ENCODE data around the gene KAT7. TPM values are rescaled to one million over a fixed set of nuclear protein-coding genes. Genes with fewer than 3 reads are reported as not detected.
A peak's percentile ranks its signal among the peaks of the same experiment; 100 is the strongest.

KAT7 gene
- total and polyA plus RNA-seq, 10 of the 15 experiments (the other 5 are each of a cell fraction or from before 2014, with no cell fraction given): 6.6 to 45.8 (median 26.3) TPM

DNA sequence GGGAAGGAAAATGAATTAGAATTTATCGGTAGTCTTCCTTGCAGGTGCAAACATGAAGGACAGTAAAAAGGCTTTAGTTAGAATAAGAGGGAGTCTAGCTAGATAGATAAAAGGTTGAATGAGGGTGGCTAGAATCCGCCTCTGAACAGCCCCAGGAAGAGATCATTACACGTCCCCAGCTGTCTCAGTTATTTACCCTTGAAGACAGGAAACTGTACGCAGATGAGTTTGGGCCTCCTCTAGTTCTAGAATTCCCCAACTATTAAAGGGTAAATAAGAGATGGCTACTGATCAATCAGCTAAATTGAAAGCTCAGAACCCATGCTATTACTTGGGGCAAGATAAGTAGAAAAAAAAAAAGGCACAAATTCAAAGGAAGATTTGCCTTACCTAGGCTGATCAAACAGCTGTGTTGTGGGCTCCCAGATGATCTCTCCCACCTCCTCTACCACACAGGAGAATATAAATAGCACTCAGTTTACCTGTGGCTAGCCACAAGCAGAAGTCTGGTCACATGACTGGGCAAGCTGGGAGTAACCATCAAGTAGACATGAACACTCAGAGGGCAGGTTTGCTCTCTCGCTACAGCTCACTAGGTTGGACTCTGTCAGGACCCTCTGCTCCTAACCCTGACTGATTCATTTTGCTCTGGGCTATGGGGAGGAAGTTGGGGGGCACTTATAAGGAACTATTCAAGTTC is 41.5 kb upstream of the KAT7 start:
- DNase-seq (ENCODE audit: low read depth, low spot score) (peak; percentile 79), FAIRE-seq (peak; percentile 75), ATAC-seq (peak; percentile 64)
- in situ Hi-C loops (cut with MboI) (no loop called here), intact Hi-C loops (cut with micrococcal nuclease; ENCODE audit: unreplicated experiment) (loop anchor here (2.0 kb wide), 1 partner anchor 42 kb away; the partner anchor contains the start of gene KAT7)
- POLR2A ChIA-PET: interaction anchor here (0.5 to 5.5 kb wide), 7 partner anchors 9 to 41 kb away, joined by 3 to 116 read pairs (median 5); partner anchors contain the start of genes FAM117A, KAT7 and SLC35B1
- peaks cover 0 to 3% of the 10 kb centered on the region in 2 experiments; a peak in 1 of 4 replicates for H3K36me3 ChIP-seq (ENCODE audit: control insufficient read depth in 2 of 2, insufficient read depth in 2 of 2, low read length in 1 of 2)
- H3K27me3 ChIP-seq (replicated peaks in 1 of 2; ENCODE audit: control insufficient read depth in 2 of 2, insufficient read depth in 2 of 2, low read length in 1 of 2): no peaks in the 10 kb centered on the region
- H2AFZ ChIP-seq (ENCODE audit: control insufficient read depth, low read depth, low read length): peak overlapping the region; percentile 41
- H3K9ac ChIP-seq (ENCODE audit: control insufficient read depth, insufficient read depth, low read length): peak overlapping the region; percentile 61
- peak overlapping the region; percentile 94 for H3K4me2 ChIP-seq (ENCODE audit: control insufficient read depth, insufficient read depth)
- H3K27ac ChIP-seq (ENCODE audit: control insufficient read depth, insufficient read depth): peak overlapping the region; percentile 92
- H3K4me1 ChIP-seq (ENCODE audit: control insufficient read depth, insufficient read depth, low read length): peaks cover 65% of the 10 kb centered on the region
- H3K9me3 ChIP-seq (replicated peaks; ENCODE audit: control insufficient read depth, insufficient read depth, low read length): no peaks in the 10 kb centered on the region
- peaks cover 40% of the 10 kb centered on the region for H3K79me2 ChIP-seq (ENCODE audit: control insufficient read depth, insufficient read depth, low read length)
- SMC1A ChIA-PET (ENCODE audit: uncharacterized antibody, unreplicated experiment): interaction anchor here (0.7 to 7.6 kb wide), 15 partner anchors 8 to 51 kb away, joined by 3 to 128 read pairs (median 4); partner anchors contain the start of genes FAM117A, KAT7 and SLC35B1
- BruUV-seq (replicated peaks): TSS peak; percentile 63
- peak overlapping the region; percentile 66 for H3K4me3 ChIP-seq
- no peaks in the 10 kb centered on the region for H4K20me1 ChIP-seq (ENCODE audit: control insufficient read depth, insufficient read depth)
- RAD21 ChIA-PET (ENCODE audit: unreplicated experiment): interaction anchor here (0.7 to 3.7 kb wide), 16 partner anchors 8 to 554 kb away, joined by 3 to 36 read pairs (median 5); partner anchors contain the start of genes FAM117A, KAT7, SLC35B1 and SPOP
- CTCF ChIA-PET: interaction anchor here (0.5 to 5.0 kb wide), 16 partner anchors 10 to 536 kb away, joined by 3 to 36 read pairs (median 4); partner anchors contain the start of genes ABI3, FAM117A, GNGT2 and SLC35B1
- WGBS (ENCODE audit: insufficient coverage, insufficient replicate concordance, low lambda C conversion rate, missing lambda C conversion rate): 2% methylated on average over 5 of the region's 5 CpGs
- TF ChIP-seq TAF1 (IDR thresholded peaks at IDR 0.05; ENCODE audit: borderline replicate concordance, low read depth, low read length): no peak
- TF ChIP-seq EED (IDR thresholded peaks at IDR 0.05; ENCODE audit: low read depth): peak; percentile 88
- TF ChIP-seq, protein P1, sequence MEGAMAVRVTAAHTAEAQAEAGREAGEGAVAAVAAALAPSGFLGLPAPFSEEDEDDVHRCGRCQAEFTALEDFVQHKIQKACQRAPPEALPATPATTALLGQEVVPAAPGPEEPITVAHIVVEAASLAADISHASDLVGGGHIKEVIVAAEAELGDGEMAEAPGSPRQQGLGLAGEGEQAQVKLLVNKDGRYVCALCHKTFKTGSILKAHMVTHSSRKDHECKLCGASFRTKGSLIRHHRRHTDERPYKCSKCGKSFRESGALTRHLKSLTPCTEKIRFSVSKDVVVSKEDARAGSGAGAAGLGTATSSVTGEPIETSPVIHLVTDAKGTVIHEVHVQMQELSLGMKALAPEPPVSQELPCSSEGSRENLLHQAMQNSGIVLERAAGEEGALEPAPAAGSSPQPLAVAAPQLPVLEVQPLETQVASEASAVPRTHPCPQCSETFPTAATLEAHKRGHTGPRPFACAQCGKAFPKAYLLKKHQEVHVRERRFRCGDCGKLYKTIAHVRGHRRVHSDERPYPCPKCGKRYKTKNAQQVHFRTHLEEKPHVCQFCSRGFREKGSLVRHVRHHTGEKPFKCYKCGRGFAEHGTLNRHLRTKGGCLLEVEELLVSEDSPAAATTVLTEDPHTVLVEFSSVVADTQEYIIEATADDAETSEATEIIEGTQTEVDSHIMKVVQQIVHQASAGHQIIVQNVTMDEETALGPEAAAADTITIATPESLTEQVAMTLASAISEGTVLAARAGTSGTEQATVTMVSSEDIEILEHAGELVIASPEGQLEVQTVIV (IDR thresholded peaks at IDR 0.05; ENCODE audit: borderline replicate concordance, partially characterized antibody): no peak
- no peak for TF ChIP-seq NFYA (IDR thresholded peaks at IDR 0.05; ENCODE audit: borderline replicate concordance, low read depth, low read length)
- TF ChIP-seq CREM (IDR thresholded peaks at IDR 0.05; ENCODE audit: low read depth): peak; percentile 79
- peak; percentile 39; the same call in 1 of the 2 replicates for TF ChIP-seq NR2F1 (conservative IDR thresholded peaks at IDR 0.05)
- TF ChIP-seq EP300 (IDR thresholded peaks at IDR 0.05; ENCODE audit: borderline replicate concordance in 1 of 2, control insufficient read depth in 1 of 2, low read depth in 2 of 2, low read length in 2 of 2): peak; percentile 45 to 86; a peak in 3 of 4 replicates
- no peak for TF ChIP-seq FOS (IDR thresholded peaks at IDR 0.05; ENCODE audit: borderline replicate concordance, extremely low read depth, insufficient read length)
- TF ChIP-seq, protein P2, sequence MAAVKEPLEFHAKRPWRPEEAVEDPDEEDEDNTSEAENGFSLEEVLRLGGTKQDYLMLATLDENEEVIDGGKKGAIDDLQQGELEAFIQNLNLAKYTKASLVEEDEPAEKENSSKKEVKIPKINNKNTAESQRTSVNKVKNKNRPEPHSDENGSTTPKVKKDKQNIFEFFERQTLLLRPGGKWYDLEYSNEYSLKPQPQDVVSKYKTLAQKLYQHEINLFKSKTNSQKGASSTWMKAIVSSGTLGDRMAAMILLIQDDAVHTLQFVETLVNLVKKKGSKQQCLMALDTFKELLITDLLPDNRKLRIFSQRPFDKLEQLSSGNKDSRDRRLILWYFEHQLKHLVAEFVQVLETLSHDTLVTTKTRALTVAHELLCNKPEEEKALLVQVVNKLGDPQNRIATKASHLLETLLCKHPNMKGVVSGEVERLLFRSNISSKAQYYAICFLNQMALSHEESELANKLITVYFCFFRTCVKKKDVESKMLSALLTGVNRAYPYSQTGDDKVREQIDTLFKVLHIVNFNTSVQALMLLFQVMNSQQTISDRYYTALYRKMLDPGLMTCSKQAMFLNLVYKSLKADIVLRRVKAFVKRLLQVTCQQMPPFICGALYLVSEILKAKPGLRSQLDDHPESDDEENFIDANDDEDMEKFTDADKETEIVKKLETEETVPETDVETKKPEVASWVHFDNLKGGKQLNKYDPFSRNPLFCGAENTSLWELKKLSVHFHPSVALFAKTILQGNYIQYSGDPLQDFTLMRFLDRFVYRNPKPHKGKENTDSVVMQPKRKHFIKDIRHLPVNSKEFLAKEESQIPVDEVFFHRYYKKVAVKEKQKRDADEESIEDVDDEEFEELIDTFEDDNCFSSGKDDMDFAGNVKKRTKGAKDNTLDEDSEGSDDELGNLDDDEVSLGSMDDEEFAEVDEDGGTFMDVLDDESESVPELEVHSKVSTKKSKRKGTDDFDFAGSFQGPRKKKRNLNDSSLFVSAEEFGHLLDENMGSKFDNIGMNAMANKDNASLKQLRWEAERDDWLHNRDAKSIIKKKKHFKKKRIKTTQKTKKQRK (IDR thresholded peaks at IDR 0.05; ENCODE audit: low read depth, low read length): no peak
- TF ChIP-seq, protein P3, sequence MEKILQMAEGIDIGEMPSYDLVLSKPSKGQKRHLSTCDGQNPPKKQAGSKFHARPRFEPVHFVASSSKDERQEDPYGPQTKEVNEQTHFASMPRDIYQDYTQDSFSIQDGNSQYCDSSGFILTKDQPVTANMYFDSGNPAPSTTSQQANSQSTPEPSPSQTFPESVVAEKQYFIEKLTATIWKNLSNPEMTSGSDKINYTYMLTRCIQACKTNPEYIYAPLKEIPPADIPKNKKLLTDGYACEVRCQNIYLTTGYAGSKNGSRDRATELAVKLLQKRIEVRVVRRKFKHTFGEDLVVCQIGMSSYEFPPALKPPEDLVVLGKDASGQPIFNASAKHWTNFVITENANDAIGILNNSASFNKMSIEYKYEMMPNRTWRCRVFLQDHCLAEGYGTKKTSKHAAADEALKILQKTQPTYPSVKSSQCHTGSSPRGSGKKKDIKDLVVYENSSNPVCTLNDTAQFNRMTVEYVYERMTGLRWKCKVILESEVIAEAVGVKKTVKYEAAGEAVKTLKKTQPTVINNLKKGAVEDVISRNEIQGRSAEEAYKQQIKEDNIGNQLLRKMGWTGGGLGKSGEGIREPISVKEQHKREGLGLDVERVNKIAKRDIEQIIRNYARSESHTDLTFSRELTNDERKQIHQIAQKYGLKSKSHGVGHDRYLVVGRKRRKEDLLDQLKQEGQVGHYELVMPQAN (conservative IDR thresholded peaks at IDR 0.05): peak; percentile 75
- TF ChIP-seq ZNF274 (IDR thresholded peaks at IDR 0.05; ENCODE audit: insufficient read depth, insufficient read length): no peak
- no peak for TF ChIP-seq YBX1 (IDR thresholded peaks at IDR 0.05)
- TF ChIP-seq TCF12 (IDR thresholded peaks at IDR 0.05; ENCODE audit: low read depth, low read length): peak; percentile 93
- TF ChIP-seq BRCA1 (IDR thresholded peaks at IDR 0.05; ENCODE audit: low read depth, low read length): no peak

Measured in GM12878 (cell line).